Stimulated activated naive CD4-positive, alpha-beta T cell (primary cell): Measurements from ENCODE around the gene WDR83.
"Not testable (repeated sequence)": the region's sequence is repeated elsewhere in the genome, so short reads cannot be mapped to it uniquely, and the experiment has no call there.

Experiments
- DNase-seq, 6 experiments: peaks; one replicate each; lab custom pipeline; 2025; lab: John Stamatoyannopoulos, UW

The WDR83 gene

GRCh38 chr19:12685831-12686230 lies 19.2 kb downstream of the WDR83 start:
- no peak for DNase-seq

- DNase-seq, result no peak
These were observed 21.0 kb downstream of the WDR83 start, which contains the start of gene GNG14 for GRCh38 chr19:12687496-12688196. Gene GNG14, plus strand, starts transcription at chr19:12687998. Its CDS starts 51 bp downstream, at chr19:12688049.

- DNase-seq, result no peak
These were observed 22.4 kb downstream of the WDR83 start for GRCh38 chr19:12689012-12689411.

GRCh38 chr19:12689581-12690216 lies 23.1 kb downstream of the WDR83 start:
- no peak for DNase-seq

- DNase-seq, result no peak
These were observed 26.4 kb downstream of the WDR83 start for GRCh38 chr19:12692960-12693359.

- DNase-seq, result no peak
These were observed 28.0 kb downstream of the WDR83 start for GRCh38 chr19:12694641-12695040.

- no peak for DNase-seq
These were observed 28.5 kb downstream of the WDR83 start for GRCh38 chr19:12695096-12695495.

- DNase-seq, result no peak
These were observed 28.9 kb downstream of the WDR83 start for GRCh38 chr19:12695514-12695913.

- peak in 1 of 6 experiments; percentile 31 for DNase-seq
These were observed 29.4 kb downstream of the WDR83 start for GRCh38 chr19:12695997-12696365.

GRCh38 chr19:12696366-12697335 lies 30.0 kb downstream of the WDR83 start, which contains the start of gene FBXW9:
Gene FBXW9, minus strand, starts transcription at chr19:12696631. Its CDS starts 50 bp downstream, at chr19:12696581.
- peak; percentile 85 to 96 (median 95) for DNase-seq

GRCh38 chr19:12697425-12697824 lies 30.8 kb downstream of the WDR83 start:
- DNase-seq, result not testable (repeated sequence)

GRCh38 chr19:12698138-12698537 lies 31.5 kb downstream of the WDR83 start:
- DNase-seq, result no peak

GRCh38 chr19:12701596-12702282 lies 35.1 kb downstream of the WDR83 start:
- no peak for DNase-seq

GRCh38 chr19:12703046-12703445 lies 36.4 kb downstream of the WDR83 start:
- no peak for DNase-seq

- no peak for DNase-seq
These were observed 38.6 kb downstream of the WDR83 start for GRCh38 chr19:12705169-12705568.

- no peak for DNase-seq
These were observed 39.2 kb downstream of the WDR83 start for GRCh38 chr19:12705654-12706331.

- DNase-seq, result no peak
These were observed 39.7 kb downstream of the WDR83 start for GRCh38 chr19:12706332-12706718.

GRCh38 chr19:12708641-12709040 lies 42.0 kb downstream of the WDR83 start:
- no peak for DNase-seq

GRCh38 chr19:12711187-12711586 lies 44.6 kb downstream of the WDR83 start:
- no peak for DNase-seq

GRCh38 chr19:12712077-12712476 lies 45.5 kb downstream of the WDR83 start:
- DNase-seq, result not testable (repeated sequence)

GRCh38 chr19:12713304-12713703 lies 46.7 kb downstream of the WDR83 start:
- not testable (repeated sequence) for DNase-seq
